GM23248 (cell line): ENCODE results near the gene GPHN. TPM values are rescaled to one million over a fixed set of nuclear protein-coding genes. Genes with fewer than 3 reads are reported as not detected.
A peak's percentile ranks its signal among the peaks of the same experiment; 100 is the strongest.

Experiments used
- DNase-seq: peaks from one replicate; pipeline ENCODE4 v3.0.0-alpha.2; 2015
- H2AFZ ChIP-seq: fragments of 200-600 bp; sonication (generic); 2 replicates; pipeline ENCODE4 v1.6.1; 2016; ENCODE audit warnings: antibody characterized with exemption
- H3F3A ChIP-seq: fragments of 200-600 bp; sonication (generic); 2 replicates; pipeline ENCODE4 v1.6.1; 2016; ENCODE audit warnings: mild to moderate bottlenecking, antibody characterized with exemption, mixed run types; ENCODE audit not compliant: insufficient read depth
- H3K27ac ChIP-seq: fragments of 200-600 bp; sonication (generic); 2 replicates; pipeline ENCODE4 v1.5.1; 2016; ENCODE audit warnings: mild to moderate bottlenecking
- H3K27me3 ChIP-seq: fragments of 200-600 bp; sonication (generic); replicated peaks from 2 replicates; pipeline ENCODE4 v1.6.1; 2016; ENCODE audit warnings: mild to moderate bottlenecking; ENCODE audit not compliant: insufficient read depth
- H3K36me3 ChIP-seq: fragments of 200-600 bp; sonication (generic); 2 replicates; pipeline ENCODE4 v1.6.1; 2016; ENCODE audit warnings: low read depth, mild to moderate bottlenecking
- H3K4me1 ChIP-seq: fragments of 200-600 bp; sonication (generic); 2 replicates; pipeline ENCODE4 v1.6.1; 2016; ENCODE audit warnings: mild to moderate bottlenecking; ENCODE audit not compliant: insufficient read depth
- H3K4me2 ChIP-seq: fragments of 200-600 bp; sonication (generic); one replicate; pipeline ENCODE4 v1.6.1; 2016; ENCODE audit warnings: mild to moderate bottlenecking; ENCODE audit not compliant: unreplicated experiment
- H3K4me3 ChIP-seq: fragments of 200-600 bp; sonication (generic); 2 replicates; pipeline ENCODE4 v1.5.1; 2016; ENCODE audit warnings: mild to moderate bottlenecking
- H3K79me2 ChIP-seq: fragments of 200-600 bp; sonication (generic); 2 replicates; pipeline ENCODE4 v1.6.1; 2016; ENCODE audit warnings: mild to moderate bottlenecking; ENCODE audit not compliant: insufficient read depth
- H3K9ac ChIP-seq: fragments of 200-600 bp; sonication (generic); 2 replicates; pipeline ENCODE4 v1.6.1; 2016; ENCODE audit warnings: mild to moderate bottlenecking
- H3K9me2 ChIP-seq: fragments of 200-600 bp; sonication (generic); 2 replicates; pipeline ENCODE4 v1.6.1; 2016; ENCODE audit warnings: mixed run types, mild to moderate bottlenecking, moderate library complexity; ENCODE audit not compliant: insufficient read depth
- H3K9me3 ChIP-seq: fragments of 200-600 bp; sonication (generic); one replicate; pipeline ENCODE4 v1.6.1; 2017; ENCODE audit warnings: low read depth
- H4K20me1 ChIP-seq: fragments of 200-600 bp; sonication (generic); 2 replicates; pipeline ENCODE4 v1.6.0; 2016; ENCODE audit not compliant: insufficient read depth
- EZH2 ChIP-seq: fragments of 200-600 bp; sonication (generic); IDR thresholded peaks from 2 replicates; pipeline ENCODE4 v1.6.1; 2018; ENCODE audit warnings: antibody characterized with exemption, mild to moderate bottlenecking; ENCODE audit not compliant: insufficient read depth, poor library complexity, severe bottlenecking
- EZH2phosphoT487 ChIP-seq: fragments of 200-600 bp; sonication (generic); IDR thresholded peaks from 2 replicates; pipeline ENCODE4 v1.6.1; 2018; ENCODE audit warnings: antibody characterized with exemption, moderate library complexity, mild to moderate bottlenecking, low read depth; ENCODE audit not compliant: insufficient read depth
- WGBS, 2 experiments: methylation state at CpG; one replicate each; pipeline ENCODE4 v1.1.6; 2015 to 2017; ENCODE audit warnings: low lambda C conversion rate in 2 of 2, low coverage in 1 of 2; ENCODE audit errors: missing lambda C conversion rate in 2 of 2; 5-methylcytosine and 5-hydroxymethylcytosine counted together
- in situ Hi-C: fragments of 300-500 bp; cut with MboI; formaldehyde crosslinking; loops from 2 replicates; pipeline ENCODE4 v1.15.0; 2020
- polyA plus RNA-seq: library from polyadenylated mRNA; unstranded; fragments of >200 nt; fragmentation: Nextera tagmentation; extraction: Ambion mirVana; gene quantifications from 2 replicates; pipeline ENCODE4 v1.2.1, GENCODE V29; 2016
- total RNA-seq: library from RNA; depleted of rRNA; stranded (reverse); fragments of >200 nt; shearing (Covaris generic); gene quantifications from 2 replicates; pipeline ENCODE4 v1.2.3, GENCODE V29; 2014

GPHN gene
- total and polyA plus RNA-seq, 2 experiments from 2014 or later: 7.6 to 9.3 TPM

- Histone ChIP-seq H3K4me1 (no peaks in the 10 kb centered on the region), H3K27ac (no peak overlapping the region), H3K27me3 (no peaks in the 10 kb centered on the region), H3K4me2 (no peak overlapping the region), H3K79me2 (no peaks in the 10 kb centered on the region), H3K4me3 (no peak overlapping the region), H3K9me2 (no peaks in the 10 kb centered on the region), H3K9me3 (no peaks in the 10 kb centered on the region), H2AFZ (no peak overlapping the region), H3K9ac (no peak overlapping the region), H3K36me3 (no peaks in the 10 kb centered on the region), H3F3A (peaks cover 6% of the 10 kb centered on the region), H4K20me1 (no peaks in the 10 kb centered on the region)
- WGBS, 2 experiments: 57 to 70% methylated on average over 1 of the region's 1 CpG
- TF ChIP-seq EZH2phosphoT487 (no peak), EZH2 (no peak)
- in situ Hi-C loops: loop anchor here (10.0 kb wide), 1 partner anchor 631 kb away; no protein-coding TSS in a partner anchor
- no peak for DNase-seq
Observed at GRCh38 chr14:66503532-66503931, 4.4 kb upstream of the GPHN start.

- Histone ChIP-seq H2AFZ (peak overlapping the region; percentile 99), H3K9ac (peak overlapping the region; percentile 82), H3K27me3 (no peaks in the 10 kb centered on the region), H3K9me2 (no peaks in the 10 kb centered on the region), H3K4me3 (peak overlapping the region; percentile 93), H3K9me3 (no peaks in the 10 kb centered on the region), H3K4me1 (no peaks in the 10 kb centered on the region), H4K20me1 (no peaks in the 10 kb centered on the region), H3K4me2 (peak overlapping the region; percentile 99), H3K79me2 (peaks cover 31% of the 10 kb centered on the region), H3K27ac (peak overlapping the region; percentile 60), H3F3A (peaks cover 6% of the 10 kb centered on the region), H3K36me3 (no peaks in the 10 kb centered on the region)
- no peak for DNase-seq
- no peak for TF ChIP-seq EZH2
- no peak for TF ChIP-seq EZH2phosphoT487
- 3% methylated on average over 23 of the region's 23 CpGs for WGBS, 2 experiments
- in situ Hi-C loops: loop anchor here (10.0 kb wide), 1 partner anchor 628 kb away; no protein-coding TSS in a partner anchor
Observed at GRCh38 chr14:66507181-66507721, 696 bp upstream of the GPHN start.

GRCh38 chr14:66508547-66508845, 549 bp downstream of the GPHN start:
- no peaks in the 10 kb centered on the region for H3K36me3 ChIP-seq
- no peaks in the 10 kb centered on the region for H3K27me3 ChIP-seq
- peak overlapping the region; percentile 99 for H3K4me2 ChIP-seq
- H3K9ac ChIP-seq: peak overlapping the region; percentile 82
- H4K20me1 ChIP-seq: no peaks in the 10 kb centered on the region
- peaks cover 42% of the 10 kb centered on the region for H3K79me2 ChIP-seq
- H3K9me3 ChIP-seq: no peaks in the 10 kb centered on the region
- peak overlapping the region; percentile 93 for H3K4me3 ChIP-seq
- H3F3A ChIP-seq: peaks cover 6% of the 10 kb centered on the region
- no peaks in the 10 kb centered on the region for H3K4me1 ChIP-seq
- no peak for DNase-seq
- in situ Hi-C loops: loop anchor here (10.0 kb wide), 1 partner anchor 626 kb away; no protein-coding TSS in a partner anchor
- H2AFZ ChIP-seq: peak overlapping the region; percentile 99
- peak overlapping the region; percentile 60 for H3K27ac ChIP-seq
- H3K9me2 ChIP-seq: no peaks in the 10 kb centered on the region
- TF ChIP-seq EZH2phosphoT487 (no peak), EZH2 (no peak)
- WGBS, 2 experiments: 1 to 2% methylated on average over 9 to 18 of the region's 19 CpGs

GRCh38 chr14:66508846-66509621, 1.1 kb downstream of the GPHN start:
- Histone ChIP-seq H3K4me2 (peak overlapping the region; percentile 99), H3K27me3 (no peaks in the 10 kb centered on the region), H3F3A (peaks cover 6% of the 10 kb centered on the region), H3K79me2 (peaks cover 43% of the 10 kb centered on the region), H3K9me2 (no peaks in the 10 kb centered on the region), H3K4me3 (peak overlapping the region; percentile 93), H3K27ac (peak overlapping the region; percentile 60), H3K9ac (peak overlapping the region; percentile 82), H3K36me3 (no peaks in the 10 kb centered on the region), H2AFZ (peak overlapping the region; percentile 99), H3K4me1 (no peaks in the 10 kb centered on the region), H3K9me3 (no peaks in the 10 kb centered on the region), H4K20me1 (no peaks in the 10 kb centered on the region)
- in situ Hi-C loops: loop anchor here (10.0 kb wide), 1 partner anchor 626 kb away; no protein-coding TSS in a partner anchor
- WGBS, 2 experiments: 1% methylated on average over 45 to 46 of the region's 57 CpGs
- no peak for TF ChIP-seq EZH2phosphoT487
- DNase-seq: peak; percentile 61
